Measurements from ENCODE around the gene DNAJC28. TPM values are rescaled to one million over a fixed set of nuclear protein-coding genes. Genes with fewer than 3 reads are reported as not detected.

Gene DNAJC28, protein sequence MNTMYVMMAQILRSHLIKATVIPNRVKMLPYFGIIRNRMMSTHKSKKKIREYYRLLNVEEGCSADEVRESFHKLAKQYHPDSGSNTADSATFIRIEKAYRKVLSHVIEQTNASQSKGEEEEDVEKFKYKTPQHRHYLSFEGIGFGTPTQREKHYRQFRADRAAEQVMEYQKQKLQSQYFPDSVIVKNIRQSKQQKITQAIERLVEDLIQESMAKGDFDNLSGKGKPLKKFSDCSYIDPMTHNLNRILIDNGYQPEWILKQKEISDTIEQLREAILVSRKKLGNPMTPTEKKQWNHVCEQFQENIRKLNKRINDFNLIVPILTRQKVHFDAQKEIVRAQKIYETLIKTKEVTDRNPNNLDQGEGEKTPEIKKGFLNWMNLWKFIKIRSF
- 0.11 and 0.37 TPM in 2 replicates for total RNA-seq (2014; rRNA removed; shearing (Covaris generic))

DNA sequence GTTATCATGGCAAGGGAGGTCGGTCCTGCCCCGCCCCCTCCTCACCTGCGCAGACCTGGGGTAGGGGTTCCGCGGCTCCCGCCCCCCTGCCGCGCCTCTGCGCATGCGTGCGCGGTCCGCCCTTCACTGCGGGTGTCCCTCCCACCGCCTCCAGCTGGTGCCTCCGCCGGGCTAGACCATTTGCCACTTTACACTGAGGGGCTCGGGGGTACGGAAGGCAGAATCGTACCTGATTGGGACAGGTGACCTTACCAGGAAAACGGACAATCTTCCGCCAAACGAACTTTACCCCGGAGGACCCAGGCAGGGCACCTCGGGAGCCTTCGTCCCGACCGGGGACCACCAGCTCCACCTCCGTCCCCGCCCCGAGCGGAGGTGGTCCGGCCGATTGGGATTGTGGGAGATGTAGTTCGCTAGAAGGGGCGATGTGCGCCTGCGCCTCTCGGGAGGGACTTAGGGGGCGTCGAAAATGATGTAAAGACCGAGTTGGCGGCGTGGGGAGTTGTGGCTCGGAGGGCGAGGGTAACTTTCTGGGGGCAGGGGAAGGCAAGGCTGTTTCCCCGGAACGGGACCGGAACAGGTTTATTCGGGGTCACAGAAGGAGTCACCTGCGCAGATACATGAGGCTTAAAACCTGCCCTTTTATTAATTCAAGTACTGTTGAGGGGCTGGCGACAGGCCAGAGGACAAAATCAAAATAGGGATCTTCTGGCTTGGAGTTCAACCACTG is at the start of gene DNAJC28:
Gene DNAJC28, minus strand, starts transcription at position 344 of the 730 bp plus-strand sequence. CDS start 2,323 bp downstream, outside the sequence.

GRCh38 chr21:33479679-33480480 is 11.6 kb downstream of the DNAJC28 start, which contains the start of gene TMEM50B:
TMEM50B (minus strand) TSS chr21:33479974; CDS start chr21:33468885, 11,089 bp downstream.

Other genes with a start within 250 kb of the DNAJC28 start
- gene IL10RB, start 225.3 kb downstream of the DNAJC28 start, total RNA-seq (2014; rRNA removed; shearing (Covaris generic)): 23.2 and 24.5 TPM in 2 replicates
- 11.8 and 19.2 TPM in 2 replicates for gene IFNAR1, start 166.7 kb downstream of the DNAJC28 start, total RNA-seq (2014; rRNA removed; shearing (Covaris generic))
- gene IFNGR2, start 88.3 kb downstream of the DNAJC28 start, total RNA-seq (2014; rRNA removed; shearing (Covaris generic)): 37.4 and 39.2 TPM in 2 replicates
- 9.3 and 10.0 TPM in 2 replicates for gene TMEM50B, start 11.7 kb downstream of the DNAJC28 start, total RNA-seq (2014; rRNA removed; shearing (Covaris generic))
- 178 and 202 TPM in 2 replicates for gene GART, start 50.4 kb upstream of the DNAJC28 start, total RNA-seq (2014; rRNA removed; shearing (Covaris generic))
- gene SON, start 51.3 kb upstream of the DNAJC28 start, total RNA-seq (2014; rRNA removed; shearing (Covaris generic)): 138 and 198 TPM in 2 replicates
- gene DONSON, start 97.0 kb upstream of the DNAJC28 start, total RNA-seq (2014; rRNA removed; shearing (Covaris generic)): 23.6 and 30.6 TPM in 2 replicates
- 16.3 and 22.7 TPM in 2 replicates for gene CRYZL1, start 150.0 kb upstream of the DNAJC28 start, total RNA-seq (2014; rRNA removed; shearing (Covaris generic))
- gene ITSN1, start 150.8 kb upstream of the DNAJC28 start, total RNA-seq (2014; rRNA removed; shearing (Covaris generic)): 16.8 and 18.7 TPM in 2 replicates

Data from A375 (cell line).